Sigmoid colon (tissue), 7 donors: ENCODE measurements around the gene PFKP. TPM values are rescaled to one million over a fixed set of nuclear protein-coding genes. Genes with fewer than 3 reads are reported as not detected.
A peak's percentile ranks its signal among the peaks of the same experiment; 100 is the strongest.

ENCODE experiments used
- DNase-seq: peaks from one replicate; pipeline ENCODE4 v3.0.0-alpha.2; 2019
- H3K27ac ChIP-seq, 4 donors: fragments of 200-600 bp; sonication (generic); one replicate each; pipeline ENCODE4 v1.5.1; 2016 to 2019; ENCODE audit warnings: mild to moderate bottlenecking in 1 of 4
- H3K27me3 ChIP-seq, 3 donors: fragments of 200-600 bp; sonication (generic); one replicate each; pipeline ENCODE4 v1.5.1; 2019; ENCODE audit warnings: mild to moderate bottlenecking in 1 of 3
- H3K36me3 ChIP-seq, 4 donors: fragments of 200-600 bp; sonication (generic); one replicate each; pipeline ENCODE4 v1.5.1; 2016 to 2019
- H3K4me1 ChIP-seq, 4 donors: fragments of 200-600 bp; sonication (generic); one replicate each; pipeline ENCODE4 v1.5.1; 2017 to 2019
- H3K4me3 ChIP-seq, 4 donors: fragments of 200-600 bp; sonication (generic); one replicate each; pipeline ENCODE4 v1.5.1; 2017 to 2019; ENCODE audit warnings: mild to moderate bottlenecking in 2 of 4, moderate library complexity in 1 of 4
- H3K9me3 ChIP-seq, 4 donors: fragments of 200-600 bp in 3 of 4; sonication (generic) in 3 of 4; one replicate each; pipeline versions ENCODE4 v1.5.1 to v1.6.1; 2013 to 2019
- EP300 ChIP-seq, 4 donors: sonication (generic); formaldehyde crosslinking; IDR thresholded peaks; one replicate each; pipeline ENCODE4 v1.6.1; 2017; ENCODE audit warnings: antibody characterized with exemption in 4 of 4
- POLR2A ChIP-seq, 2 donors: fragments of 450-650 bp; IDR thresholded peaks; one replicate each; pipeline ENCODE4 v1.6.1; 2016; ENCODE audit warnings: antibody characterized with exemption in 2 of 2, mild to moderate bottlenecking in 2 of 2, moderate library complexity in 2 of 2
- POLR2AphosphoS5 ChIP-seq, 4 donors: sonication (generic); formaldehyde crosslinking; IDR thresholded peaks; one replicate each; pipeline ENCODE4 v1.6.1; 2017; ENCODE audit warnings: antibody characterized with exemption in 4 of 4
- WGBS, 2 donors: extraction: QIAGEN DNeasy Blood & Tissue Kit; methylation state at CpG; one replicate each; pipeline ENCODE4 v1.1.7; 2013; 5-methylcytosine and 5-hydroxymethylcytosine counted together
- intact Hi-C: fragments of 100-400 bp; cut with DNase I; formaldehyde crosslinking; loops from one replicate; pipeline ENCODE4 v1.15.1; 2023
- polyA plus RNA-seq, 3 donors: library from polyadenylated mRNA; stranded (reverse); fragments of 200-250 nt; gene quantifications; one replicate each; pipeline ENCODE4 v1.2.3, GENCODE V29; 2013
- total RNA-seq, 4 donors: library from RNA; depleted of rRNA; stranded (reverse); fragments of >200 nt; gene quantifications; one replicate each; pipeline ENCODE4 v1.1.0, GENCODE V29; 2016
- TF ChIP-seq, protein P1 (sequence below), 4 experiments: fragments of 450-650 bp in 3 of 4; fragments of 200-600 bp in 1 of 4; IDR thresholded peaks; one replicate each; pipeline ENCODE4 v1.5.1; 2016 to 2019; ENCODE audit warnings: antibody characterized with exemption in 4 of 4, mild to moderate bottlenecking in 3 of 4, moderate library complexity in 2 of 4
- donor health status: healthy with polysubstance abuse.
- donor health status: Bipolar disorder and iron deficiency.
- donor health status: healthy.

PFKP gene
- total and polyA plus RNA-seq, 7 donors = 26.4 to 105 (median 46.0) TPM

DNA sequence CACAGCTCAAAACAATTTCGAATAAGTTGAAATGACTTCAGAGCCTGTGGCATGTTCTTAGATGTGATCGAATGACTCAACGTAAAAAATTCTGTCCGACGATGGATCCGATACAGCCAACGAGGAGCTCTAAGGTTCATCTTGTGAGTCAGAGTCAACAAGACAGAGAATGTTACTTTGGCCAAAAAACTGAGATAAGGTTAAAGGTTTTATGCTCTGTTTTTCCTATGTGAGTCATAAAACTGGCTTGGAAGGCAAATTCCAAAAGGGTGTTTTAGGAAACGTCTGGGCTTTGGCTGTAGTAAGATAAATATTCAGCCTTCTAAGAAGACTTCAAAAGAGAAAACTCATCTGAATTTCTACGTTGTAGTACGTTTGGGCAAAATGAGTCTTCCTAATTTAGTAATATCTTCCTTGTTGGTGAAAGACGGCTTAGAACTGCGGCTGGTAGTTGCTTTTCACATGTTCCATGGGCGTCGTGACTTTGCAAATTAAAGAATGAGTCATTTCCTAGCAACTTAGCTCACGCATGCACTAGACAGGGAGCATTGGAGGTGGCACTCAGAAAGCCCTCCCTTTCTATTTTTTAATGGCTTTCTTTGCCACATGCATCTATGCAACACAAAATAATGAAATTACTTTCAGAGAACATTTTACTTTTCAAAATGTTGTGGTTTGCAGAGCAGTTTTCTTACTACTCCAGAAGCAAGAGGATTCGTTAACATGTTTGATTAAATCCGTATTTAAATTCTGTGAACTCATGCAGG is 28.2 kb downstream of the PFKP start:
- Histone ChIP-seq H3K4me1 (peaks cover 0 to 44% (median 41%) of the 10 kb centered on the region in 4 donors), H3K9me3 (no peaks in the 10 kb centered on the region), H3K27ac (peak overlapping the region; percentile 78 to 84 (median 80)), H3K4me3 (peak overlapping the region in 3 of 4 donors; percentile 5 to 18 (median 5)), H3K27me3 (no peaks in the 10 kb centered on the region), H3K36me3 (peaks cover 0 to 9% (median 0%) of the 10 kb centered on the region in 4 donors)
- intact Hi-C loops = no loop called here
- DNase-seq = peak; percentile 80
- TF ChIP-seq POLR2AphosphoS5 (IDR thresholded peaks at IDR 0.05) = peak; percentile 46 to 90 (median 74)
- no peak for TF ChIP-seq POLR2A (IDR thresholded peaks at IDR 0.05)
- TF ChIP-seq, protein P1, sequence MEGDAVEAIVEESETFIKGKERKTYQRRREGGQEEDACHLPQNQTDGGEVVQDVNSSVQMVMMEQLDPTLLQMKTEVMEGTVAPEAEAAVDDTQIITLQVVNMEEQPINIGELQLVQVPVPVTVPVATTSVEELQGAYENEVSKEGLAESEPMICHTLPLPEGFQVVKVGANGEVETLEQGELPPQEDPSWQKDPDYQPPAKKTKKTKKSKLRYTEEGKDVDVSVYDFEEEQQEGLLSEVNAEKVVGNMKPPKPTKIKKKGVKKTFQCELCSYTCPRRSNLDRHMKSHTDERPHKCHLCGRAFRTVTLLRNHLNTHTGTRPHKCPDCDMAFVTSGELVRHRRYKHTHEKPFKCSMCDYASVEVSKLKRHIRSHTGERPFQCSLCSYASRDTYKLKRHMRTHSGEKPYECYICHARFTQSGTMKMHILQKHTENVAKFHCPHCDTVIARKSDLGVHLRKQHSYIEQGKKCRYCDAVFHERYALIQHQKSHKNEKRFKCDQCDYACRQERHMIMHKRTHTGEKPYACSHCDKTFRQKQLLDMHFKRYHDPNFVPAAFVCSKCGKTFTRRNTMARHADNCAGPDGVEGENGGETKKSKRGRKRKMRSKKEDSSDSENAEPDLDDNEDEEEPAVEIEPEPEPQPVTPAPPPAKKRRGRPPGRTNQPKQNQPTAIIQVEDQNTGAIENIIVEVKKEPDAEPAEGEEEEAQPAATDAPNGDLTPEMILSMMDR (IDR thresholded peaks at IDR 0.05) = no peak
- TF ChIP-seq EP300 (IDR thresholded peaks at IDR 0.05) = peak in 3 of 4 donors; percentile 17 to 82 (median 27)
- WGBS, 2 donors = 4 to 21% methylated on average over 17 of the region's 17 CpGs

GRCh38 chr10:3096149-3096548 is 28.8 kb downstream of the PFKP start:
- H3K4me1 ChIP-seq = peaks cover 0 to 38% (median 35%) of the 10 kb centered on the region in 4 donors

GRCh38 chr10:3097160-3097559 is 29.8 kb downstream of the PFKP start:
- intact Hi-C loops = no loop called here
- WGBS, 2 donors = 91 to 95% methylated on average over 9 of the region's 9 CpGs
- Histone ChIP-seq H3K9me3 (no peaks in the 10 kb centered on the region), H3K27me3 (no peaks in the 10 kb centered on the region), H3K4me3 (no peak overlapping the region), H3K4me1 (peaks cover 0 to 28% (median 27%) of the 10 kb centered on the region in 4 donors), H3K36me3 (peaks cover 0 to 9% (median 3%) of the 10 kb centered on the region in 4 donors), H3K27ac (peak overlapping the region in 3 of 4 donors; percentile 5 to 69 (median 56))
- no peak for DNase-seq
- no peak for TF ChIP-seq POLR2A (IDR thresholded peaks at IDR 0.05)

More at GRCh38 chr10:3096149-3096548, 28.8 kb downstream of the PFKP start:
- peak overlapping the region in 3 of 4 donors; percentile 5 to 18 (median 5) for H3K4me3 ChIP-seq
- intact Hi-C loops = no loop called here
- no peaks in the 10 kb centered on the region for H3K9me3 ChIP-seq
- H3K27me3 ChIP-seq = no peaks in the 10 kb centered on the region
- H3K27ac ChIP-seq = peak overlapping the region; percentile 78 to 84 (median 80)
- WGBS, 2 donors = 23 to 66% methylated on average over 16 of the region's 16 CpGs
- TF ChIP-seq EP300 (IDR thresholded peaks at IDR 0.05) (no peak), POLR2A (IDR thresholded peaks at IDR 0.05) (no peak), POLR2AphosphoS5 (IDR thresholded peaks at IDR 0.05) (no peak)
- TF ChIP-seq, protein P1 (IDR thresholded peaks at IDR 0.05) = no peak
- H3K36me3 ChIP-seq = peaks cover 0 to 9% (median under 1%) of the 10 kb centered on the region in 4 donors
- no peak for DNase-seq

- TF ChIP-seq POLR2A (IDR thresholded peaks at IDR 0.05) (no peak), EP300 (IDR thresholded peaks at IDR 0.05) (no peak), POLR2AphosphoS5 (IDR thresholded peaks at IDR 0.05) (no peak)
- TF ChIP-seq, protein P1 (IDR thresholded peaks at IDR 0.05) = no peak
- Histone ChIP-seq H3K27me3 (no peaks in the 10 kb centered on the region), H3K4me3 (no peak overlapping the region), H3K36me3 (peaks cover 0 to 9% (median 3%) of the 10 kb centered on the region in 4 donors), H3K9me3 (no peaks in the 10 kb centered on the region), H3K27ac (peak overlapping the region in 1 of 4 donors; percentile 34), H3K4me1 (peaks cover 0 to 42% (median 34%) of the 10 kb centered on the region in 4 donors)
- DNase-seq = no peak
- intact Hi-C loops = no loop called here
- 90 to 94% methylated on average over 11 of the region's 11 CpGs for WGBS, 2 donors
These were observed 31.3 kb downstream of the PFKP start for GRCh38 chr10:3098689-3099088.

DNA sequence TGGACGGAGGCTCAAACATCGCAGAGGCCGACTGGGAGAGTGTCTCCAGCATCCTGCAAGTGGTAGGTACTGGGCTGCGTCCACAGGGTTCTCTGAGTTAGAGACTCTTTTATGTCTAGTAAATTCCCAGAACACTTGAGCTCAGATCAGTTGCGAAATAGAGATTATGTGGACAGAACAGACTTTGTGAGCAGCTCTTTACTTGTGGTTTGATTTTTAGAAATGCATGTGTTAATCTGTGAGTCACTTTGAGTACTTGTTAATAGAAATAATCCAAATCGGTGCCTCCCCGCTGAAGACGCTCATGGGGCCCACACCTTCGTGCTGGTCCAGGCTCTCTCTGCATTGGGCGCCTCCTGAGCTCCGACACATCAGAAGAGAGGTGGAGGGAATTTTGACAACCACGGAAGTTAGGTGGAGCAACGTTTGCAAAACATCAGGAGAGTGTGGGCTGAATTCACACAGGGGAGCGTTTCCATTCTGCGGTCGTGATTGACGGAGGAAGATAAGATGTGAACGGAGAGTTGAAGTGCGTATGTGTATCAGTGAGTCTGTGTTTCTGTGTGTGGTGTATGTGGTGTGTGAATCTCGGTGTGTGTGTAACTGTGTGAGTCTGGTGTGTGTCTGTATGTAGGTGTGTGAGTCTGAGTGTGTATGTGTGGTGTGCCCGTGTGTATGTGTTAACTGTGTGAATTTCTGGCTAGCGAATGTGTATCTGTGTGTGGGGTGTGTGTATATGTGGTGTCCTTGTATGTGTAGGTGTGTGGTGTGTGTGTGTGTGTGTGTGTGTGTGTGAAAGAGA is 32.1 kb downstream of the PFKP start:
- TF ChIP-seq POLR2AphosphoS5 (IDR thresholded peaks at IDR 0.05) (no peak), POLR2A (IDR thresholded peaks at IDR 0.05) (no peak), EP300 (IDR thresholded peaks at IDR 0.05) (no peak)
- TF ChIP-seq, protein P1 (IDR thresholded peaks at IDR 0.05) = no peak
- Histone ChIP-seq H3K27me3 (no peaks in the 10 kb centered on the region), H3K9me3 (no peaks in the 10 kb centered on the region), H3K4me3 (no peak overlapping the region), H3K36me3 (peaks cover 0 to 14% (median 7%) of the 10 kb centered on the region in 4 donors), H3K27ac (peak overlapping the region in 1 of 4 donors; percentile 34), H3K4me1 (peaks cover 0 to 36% (median 29%) of the 10 kb centered on the region in 4 donors)
- WGBS, 2 donors = 92 to 93% methylated on average over 22 of the region's 22 CpGs
- no peak for DNase-seq
- intact Hi-C loops = no loop called here
